AG08396 (cell line): ENCODE results near the gene KCMF1.

ENCODE experiments used
- DNase-seq: peaks from one replicate; pipeline ENCODE4 v3.0.0; 2012; ENCODE audit warnings: low spot score, mixed read lengths

The KCMF1 gene

DNA sequence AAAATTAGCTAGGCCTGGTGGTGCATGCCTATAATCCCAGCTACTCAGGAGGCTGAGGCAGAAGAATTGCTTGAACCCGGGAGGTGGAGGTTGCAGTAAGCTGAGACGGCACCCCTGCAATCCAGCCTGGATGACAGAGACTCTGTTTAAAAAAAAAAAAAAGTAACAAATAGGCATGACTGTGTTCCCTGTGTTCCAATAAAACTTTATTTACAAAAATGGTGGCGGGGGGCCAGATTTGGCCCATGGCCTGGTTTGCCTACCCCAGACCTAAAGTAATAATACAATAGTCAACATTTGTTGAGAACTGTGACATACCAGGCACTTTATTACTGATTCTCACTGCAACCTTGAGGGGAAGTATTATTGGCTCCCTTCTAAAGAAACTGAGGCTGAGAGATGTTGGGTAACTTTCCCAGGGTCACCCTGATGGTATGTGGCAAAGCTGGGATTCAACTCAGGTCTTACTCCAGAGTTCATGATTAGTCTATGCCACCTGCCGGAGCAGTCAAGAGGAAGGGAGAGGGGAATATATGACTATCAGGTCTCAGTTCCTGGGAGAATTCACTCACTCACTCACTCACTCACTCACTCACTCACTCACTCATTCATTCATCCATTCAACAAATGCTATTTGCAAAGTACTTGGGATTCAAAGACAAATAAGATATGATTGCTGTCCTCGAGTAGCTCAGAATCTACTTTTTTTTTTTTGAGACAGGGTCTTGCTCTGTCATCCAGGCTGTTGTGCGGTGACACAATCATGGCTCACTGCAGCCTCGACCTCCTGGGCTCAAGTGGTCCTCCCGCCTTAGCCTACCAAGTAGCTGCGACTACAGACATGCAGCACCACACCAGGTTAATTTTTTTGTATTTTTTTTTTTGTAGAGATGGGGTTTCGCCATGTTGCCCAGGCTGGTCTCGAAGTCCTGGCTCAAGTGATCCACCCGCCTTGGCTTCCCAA is 14.3 kb upstream of the KCMF1 start:
- DNase-seq: no peak

DNA sequence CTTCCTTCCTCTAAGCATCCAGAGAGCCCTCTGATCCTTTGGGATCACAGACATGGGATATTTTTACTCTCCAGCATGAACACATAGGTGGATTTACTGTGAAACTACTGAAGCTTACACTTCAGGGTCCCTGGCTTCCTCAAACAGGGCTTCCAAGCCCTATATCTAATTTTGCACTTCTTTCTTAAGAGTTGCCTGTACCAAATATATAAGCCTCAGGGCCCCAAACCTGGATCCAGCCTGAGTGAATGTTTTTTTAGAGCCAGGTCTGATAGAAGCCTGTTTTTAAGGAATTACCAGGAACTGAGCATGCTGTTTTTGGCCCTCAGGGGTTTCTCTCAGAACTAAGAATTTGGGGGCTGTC is 13.2 kb upstream of the KCMF1 start:
- DNase-seq: no peak

DNA sequence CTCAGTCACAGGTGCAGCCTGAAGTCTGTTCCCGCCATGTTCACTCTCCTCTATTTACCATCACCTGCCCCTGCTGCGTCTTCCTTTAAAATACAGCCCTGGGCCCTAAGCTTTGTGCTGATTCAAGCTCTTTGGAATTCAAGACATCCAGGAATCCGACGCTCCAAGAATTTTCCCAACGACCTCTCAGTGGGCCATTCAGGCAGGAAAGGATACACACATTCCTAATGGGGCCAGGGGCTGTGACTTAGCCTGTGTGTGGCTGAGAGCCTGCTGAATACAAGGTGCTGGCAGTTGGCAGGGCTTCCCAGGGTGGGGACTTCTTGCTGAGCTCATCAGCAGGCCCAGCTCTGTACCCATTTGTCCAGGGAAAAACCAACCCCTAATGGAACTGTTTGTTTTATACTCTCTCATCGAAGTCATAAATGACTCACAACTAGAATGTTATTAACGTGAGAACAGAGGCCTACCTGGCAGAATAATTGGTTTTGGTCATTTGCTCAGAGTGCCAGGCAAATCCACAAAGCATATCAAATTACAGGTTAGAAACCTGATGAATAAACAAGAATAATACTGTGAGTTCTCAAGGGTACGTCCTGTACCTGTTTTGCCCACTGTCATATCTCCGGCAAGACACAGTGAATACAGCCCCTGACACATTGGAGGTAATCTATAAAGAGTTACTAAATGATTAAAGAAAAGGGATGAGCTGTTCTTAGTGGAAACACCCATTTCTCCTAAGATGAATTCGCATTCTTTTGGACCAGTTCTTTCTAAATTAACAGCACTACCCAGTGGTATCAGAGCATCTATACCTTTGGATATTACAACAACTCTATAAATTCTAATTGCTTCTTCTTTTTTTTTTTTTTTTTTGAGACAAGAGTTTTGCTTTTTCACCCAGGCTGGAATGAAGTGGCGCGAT is 12.6 kb upstream of the KCMF1 start:
- DNase-seq: peak; percentile 73

DNA sequence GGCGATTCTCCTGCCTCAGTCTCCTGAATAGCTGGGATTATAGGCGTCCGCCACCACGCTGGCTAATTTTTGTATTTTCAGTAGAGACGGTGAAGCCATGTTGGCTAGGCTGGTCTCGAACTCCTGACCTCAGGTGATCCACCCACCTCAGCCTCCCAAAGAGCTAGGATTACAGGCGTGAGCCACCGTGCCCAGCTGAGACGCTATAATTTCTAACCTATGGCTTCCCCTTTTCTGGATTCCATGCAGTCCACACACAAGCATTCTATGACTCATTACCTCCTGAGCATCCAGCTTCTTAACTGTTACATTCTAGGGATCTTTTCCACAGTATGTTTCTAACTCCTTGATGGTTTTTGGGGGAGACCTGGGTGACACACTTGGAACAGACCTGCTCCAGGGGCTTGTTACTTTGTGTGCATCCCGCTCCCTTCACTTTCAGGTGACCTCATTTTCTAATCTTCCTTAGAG is 11.8 kb upstream of the KCMF1 start:
- peak; percentile 52 for DNase-seq

DNA sequence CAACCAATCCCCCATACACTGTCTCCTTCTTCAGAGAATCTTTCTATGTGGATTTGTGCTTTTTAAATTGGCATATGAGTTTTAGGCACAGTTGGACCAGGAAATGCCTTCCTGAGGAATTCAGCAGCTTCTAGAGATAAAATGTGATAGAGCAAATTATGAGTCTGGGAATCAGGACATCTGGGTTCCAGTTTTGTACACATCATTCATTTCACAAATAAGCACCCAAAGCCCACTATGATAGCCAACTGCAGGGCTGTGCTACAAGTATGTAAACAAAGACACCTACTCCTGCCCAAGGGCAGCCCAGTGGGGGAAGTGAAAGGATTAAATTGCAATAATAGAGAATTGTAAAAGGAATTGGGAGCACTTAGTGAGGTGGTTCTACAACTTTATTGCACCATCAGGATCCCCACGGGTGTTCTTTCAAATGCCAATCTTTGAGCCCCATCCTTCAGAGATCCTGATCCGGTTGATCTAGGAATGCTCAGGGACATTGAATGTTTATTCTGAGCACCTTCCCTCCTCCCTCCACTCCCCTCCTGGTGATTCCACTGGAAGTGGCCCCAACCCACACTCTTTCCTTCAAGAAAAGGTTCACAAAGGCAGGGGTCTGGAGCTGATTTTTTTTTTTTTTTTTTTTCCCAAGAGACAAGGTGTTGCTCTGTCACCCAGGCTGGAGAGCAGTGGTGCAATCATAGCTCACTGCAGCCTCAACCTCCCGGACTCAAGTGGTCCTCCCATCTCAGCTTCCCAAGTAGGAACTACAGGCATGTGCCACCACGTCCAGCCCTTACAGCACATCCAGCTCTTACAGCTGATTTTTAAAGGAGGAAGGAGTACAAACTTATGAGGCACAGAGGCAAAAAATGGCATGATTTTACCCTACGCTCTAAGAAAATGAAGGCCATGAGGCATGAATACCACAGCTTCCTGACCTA is 11.1 kb upstream of the KCMF1 start:
- no peak for DNase-seq

DNA sequence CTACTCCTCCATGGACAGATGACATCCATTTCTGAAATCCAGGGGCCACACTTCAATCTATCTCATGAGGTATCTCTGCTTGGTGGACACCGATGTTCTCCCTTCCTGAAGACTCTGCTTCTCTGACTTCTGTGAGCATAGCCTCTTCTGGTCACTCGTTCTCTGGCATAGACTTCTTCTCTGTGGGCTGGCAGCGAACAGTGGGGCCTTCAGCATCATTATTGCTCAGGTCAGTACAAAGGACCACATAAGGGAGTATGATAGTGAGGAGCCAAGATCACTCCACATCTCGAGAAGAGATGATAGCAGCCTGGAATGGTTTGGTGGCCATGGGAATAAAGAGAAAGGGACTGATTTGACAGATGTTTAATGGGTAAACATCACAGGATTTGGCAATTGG is 8.0 kb upstream of the KCMF1 start:
- DNase-seq: no peak

DNA sequence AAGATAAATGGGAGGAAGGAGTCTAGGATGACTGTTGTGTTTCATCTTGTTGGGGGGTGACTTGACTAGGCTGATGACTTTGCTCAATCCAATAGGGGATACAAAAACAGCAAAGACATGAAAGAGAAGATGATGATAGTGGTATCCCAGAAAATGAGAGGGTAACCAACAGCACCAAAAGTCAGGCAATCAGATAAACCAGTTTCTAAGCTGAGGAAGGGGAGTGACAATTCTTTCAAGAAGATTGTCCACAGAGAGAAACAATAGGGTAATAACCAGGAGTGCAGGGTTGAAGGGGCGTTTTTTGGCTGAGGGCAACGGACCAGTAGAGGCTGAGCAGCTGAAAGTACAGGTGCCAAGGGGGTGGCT is 7.7 kb upstream of the KCMF1 start:
- DNase-seq: no peak

DNA sequence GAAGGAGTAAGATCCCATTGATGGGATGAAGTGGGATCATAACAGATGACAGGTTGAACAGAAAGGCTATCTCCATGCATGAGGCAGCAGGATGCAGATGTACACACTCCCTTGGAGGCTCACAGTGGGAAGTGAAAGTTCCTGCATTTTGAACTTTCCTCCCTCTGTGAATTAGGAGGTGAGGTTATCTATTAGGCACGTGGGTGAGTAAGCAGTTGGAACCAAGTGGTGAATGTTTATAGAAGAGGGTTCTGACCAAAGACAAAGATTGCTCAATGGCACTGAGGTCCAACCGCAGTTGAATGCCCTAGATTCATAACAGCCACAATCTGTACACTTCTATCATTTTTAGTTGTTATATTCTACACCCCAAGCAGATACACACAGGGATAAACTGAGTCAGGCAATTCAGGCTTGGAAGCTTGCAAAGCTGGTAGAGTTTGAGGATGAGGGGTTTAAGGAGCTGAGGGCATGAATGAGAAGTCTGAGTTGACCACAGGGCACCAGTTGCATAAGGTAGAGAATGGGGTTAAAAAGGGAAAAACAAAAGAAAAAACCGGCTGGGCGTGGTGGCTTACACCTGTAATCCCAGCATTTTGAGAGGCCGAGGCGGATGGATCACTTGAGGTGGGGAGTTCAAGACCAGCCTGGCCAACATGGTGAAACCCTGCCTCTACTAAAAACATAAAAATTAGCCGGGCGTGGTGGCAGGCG is 7.1 kb upstream of the KCMF1 start:
- peak; percentile 71 for DNase-seq

DNA sequence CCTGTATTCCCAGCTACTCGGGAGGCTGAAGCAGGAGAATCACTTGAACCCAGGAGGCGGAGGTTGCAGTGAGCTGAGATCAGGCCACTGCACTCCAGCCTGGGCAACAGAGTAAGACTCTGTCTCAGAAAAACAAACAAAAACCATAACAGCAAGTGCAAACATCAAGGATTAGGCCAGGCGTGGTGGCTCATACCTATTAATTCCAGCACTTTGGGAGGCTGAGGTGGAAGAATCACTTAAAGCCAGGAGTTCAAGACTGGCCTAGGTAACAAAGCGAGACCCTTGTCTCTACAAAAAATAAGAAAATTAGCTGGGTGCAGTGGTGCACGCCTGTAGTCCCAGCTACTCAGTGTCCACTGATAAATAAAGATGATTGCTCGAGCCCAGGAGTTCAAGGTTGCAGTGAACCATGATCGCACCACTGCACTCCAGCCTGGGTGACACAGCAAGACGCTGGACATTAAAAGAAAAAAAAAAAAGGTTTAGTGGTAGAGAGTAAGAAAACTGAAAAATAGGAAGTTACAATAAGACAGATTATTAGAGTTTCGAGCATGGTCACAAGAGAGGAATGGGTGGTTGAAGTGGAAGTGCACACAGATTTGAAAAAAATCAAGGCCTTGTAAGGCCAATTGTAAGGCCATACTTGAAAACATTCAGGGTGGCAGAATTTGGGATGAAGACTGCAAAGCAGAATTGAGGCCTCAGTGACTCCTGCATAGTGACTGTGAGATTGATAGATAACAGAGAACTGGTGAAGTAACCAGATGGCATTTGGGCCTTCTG is 6.4 kb upstream of the KCMF1 start:
- no peak for DNase-seq

DNA sequence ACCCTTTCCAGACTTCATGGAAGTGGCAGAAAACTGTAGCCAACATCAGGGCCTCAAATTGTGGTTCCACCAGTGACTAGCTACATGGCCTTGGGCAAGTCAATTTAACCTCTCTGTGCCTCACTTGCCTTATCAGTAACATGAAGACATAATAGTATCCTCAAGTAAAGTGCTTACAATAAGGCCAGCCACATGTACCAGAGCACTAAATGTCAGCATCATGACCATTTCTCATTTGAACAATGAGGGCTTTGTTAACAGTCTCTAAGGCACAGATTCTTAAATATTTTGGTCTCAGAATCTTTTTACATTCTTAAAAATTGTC is 5.8 kb upstream of the KCMF1 start:
- DNase-seq: no peak

DNA sequence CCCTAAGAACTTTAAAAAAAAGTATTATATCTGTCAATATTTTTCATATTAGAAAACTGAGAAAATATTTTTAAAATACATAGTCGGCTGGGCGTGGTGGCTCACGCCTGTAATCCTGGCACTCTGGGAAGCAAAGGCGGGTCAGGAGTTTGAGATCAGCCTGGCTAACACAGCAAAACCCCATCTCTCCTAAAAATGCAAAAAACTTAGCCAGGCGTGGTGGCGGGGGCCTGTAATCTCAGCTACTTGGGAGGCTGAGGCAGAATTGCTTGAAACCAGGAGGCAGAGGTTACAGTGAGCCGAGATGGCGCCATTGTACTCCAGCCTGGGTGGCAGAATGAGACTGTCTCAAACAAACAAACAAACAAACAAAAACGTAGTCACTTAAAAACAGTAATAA is 5.1 kb upstream of the KCMF1 start:
- no peak for DNase-seq

DNA sequence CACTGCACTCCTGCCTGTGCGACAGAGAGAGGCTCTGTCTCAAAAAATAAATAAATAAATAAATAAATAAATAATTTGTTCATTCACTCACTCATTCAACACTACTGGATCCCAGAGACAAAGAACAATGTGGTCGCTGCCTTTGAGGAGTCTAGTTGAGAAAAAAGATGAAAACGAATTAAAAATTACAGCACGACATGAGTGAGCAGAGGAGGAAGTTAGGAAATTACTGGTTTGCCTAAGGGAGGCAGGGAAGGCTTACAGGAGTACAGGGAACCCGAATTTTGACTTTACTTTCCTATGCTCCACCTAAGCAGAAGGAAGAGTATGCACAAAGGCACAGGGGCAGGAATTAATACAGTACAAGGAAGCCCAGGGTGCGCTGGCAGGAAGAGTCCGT is 4.2 kb upstream of the KCMF1 start:
- no peak for DNase-seq

DNA sequence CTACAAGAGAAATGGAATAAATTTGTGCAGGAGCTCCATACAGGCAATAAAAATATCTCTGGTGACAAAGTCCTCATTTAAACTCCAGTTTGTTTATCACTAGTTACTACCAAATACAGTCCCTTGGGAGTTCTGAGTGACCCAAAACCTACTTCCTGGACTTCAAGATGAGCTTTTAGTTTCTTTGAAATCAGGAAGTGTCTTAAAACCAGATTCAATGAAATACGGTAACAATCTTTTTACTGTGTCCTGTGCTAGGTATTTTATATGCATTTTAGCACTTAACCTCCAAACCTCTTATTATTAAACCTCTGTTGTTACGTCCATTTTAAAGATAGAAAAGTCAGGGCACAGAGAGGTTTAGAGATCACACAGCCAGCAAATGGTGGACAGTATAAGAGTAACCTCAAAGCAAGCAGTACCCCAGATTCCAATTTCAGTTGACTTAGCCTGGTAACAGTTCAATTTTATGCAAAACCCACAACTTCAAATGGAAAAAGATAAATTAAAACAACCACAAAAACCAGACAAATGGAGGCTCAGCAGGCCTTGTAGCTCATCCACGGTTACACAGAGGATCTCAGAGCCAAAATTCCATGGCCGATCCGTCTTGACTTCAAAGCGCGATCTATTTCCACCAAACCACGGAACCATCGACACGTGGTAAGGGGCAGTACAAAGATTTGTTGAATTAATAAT is 1.3 kb upstream of the KCMF1 start:
- DNase-seq: no peak

DNA sequence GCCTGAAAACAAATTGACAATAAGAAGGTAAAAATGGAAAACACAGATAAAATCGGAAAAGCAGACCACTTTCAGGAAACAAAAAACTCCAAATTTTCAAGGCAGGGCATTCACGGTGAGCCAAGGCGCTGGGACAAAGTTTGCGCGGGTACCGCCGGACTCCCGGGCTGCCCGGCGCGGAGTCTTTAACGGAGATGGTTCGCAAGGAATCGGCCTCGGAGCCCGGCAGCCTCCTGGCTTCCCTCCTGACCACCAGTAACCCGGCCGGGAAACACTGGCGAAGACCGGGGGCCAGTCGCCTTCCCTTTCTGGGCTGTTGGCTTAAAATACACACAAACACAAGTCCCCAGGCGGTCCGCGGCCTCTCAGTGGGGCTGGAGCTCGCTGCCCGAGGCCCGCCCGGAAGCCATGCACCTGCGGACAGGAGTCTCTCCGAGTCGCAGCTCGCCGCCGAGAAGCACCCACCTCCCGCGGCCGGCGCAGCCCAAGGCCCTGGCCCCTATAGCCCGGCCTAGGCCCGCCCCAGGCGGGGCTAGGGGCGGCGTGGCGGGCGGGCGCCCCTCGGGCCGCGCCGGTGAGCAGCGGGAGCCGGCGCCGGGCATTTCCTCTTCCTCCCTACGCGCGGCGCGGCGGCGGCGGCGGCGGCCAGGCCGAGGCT is 622 bp upstream of the KCMF1 start:
- no peak for DNase-seq

DNA sequence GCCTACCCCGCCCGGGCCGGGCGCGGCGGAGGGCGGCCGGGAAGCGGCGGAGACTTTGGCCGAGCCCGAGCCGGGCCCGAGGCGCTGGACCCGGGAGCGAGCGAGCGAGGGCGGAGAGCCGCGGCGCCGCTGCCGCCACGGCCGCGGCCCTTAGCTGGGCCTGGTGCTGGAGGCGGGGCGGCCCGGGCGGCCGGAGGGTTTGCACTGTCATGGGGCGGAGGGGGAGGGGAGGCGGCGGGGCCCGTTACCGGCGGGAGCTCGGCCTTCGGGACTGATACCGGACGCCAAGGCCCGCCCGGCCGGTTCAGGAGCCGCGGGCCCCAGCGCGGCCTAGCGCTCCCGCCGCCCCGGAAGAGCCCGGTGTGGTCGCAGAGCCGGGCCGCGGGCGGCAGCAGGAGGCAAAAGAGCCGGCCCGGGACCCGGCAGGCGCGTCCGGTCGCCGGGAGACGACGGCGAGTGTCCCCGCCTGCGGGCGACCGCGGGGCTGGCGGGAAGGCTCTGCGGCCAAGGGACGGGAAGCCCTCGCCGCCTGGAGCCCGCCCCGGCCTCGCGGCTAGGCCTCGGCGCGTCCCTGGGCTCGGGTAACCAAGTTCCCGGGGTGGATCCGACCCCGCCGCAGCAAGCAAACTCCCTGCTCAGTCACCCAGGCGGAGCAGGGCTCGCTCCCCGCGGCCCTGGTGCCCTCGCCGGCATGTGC is 697 bp downstream of the KCMF1 start:
- DNase-seq: peak; percentile 74

DNA sequence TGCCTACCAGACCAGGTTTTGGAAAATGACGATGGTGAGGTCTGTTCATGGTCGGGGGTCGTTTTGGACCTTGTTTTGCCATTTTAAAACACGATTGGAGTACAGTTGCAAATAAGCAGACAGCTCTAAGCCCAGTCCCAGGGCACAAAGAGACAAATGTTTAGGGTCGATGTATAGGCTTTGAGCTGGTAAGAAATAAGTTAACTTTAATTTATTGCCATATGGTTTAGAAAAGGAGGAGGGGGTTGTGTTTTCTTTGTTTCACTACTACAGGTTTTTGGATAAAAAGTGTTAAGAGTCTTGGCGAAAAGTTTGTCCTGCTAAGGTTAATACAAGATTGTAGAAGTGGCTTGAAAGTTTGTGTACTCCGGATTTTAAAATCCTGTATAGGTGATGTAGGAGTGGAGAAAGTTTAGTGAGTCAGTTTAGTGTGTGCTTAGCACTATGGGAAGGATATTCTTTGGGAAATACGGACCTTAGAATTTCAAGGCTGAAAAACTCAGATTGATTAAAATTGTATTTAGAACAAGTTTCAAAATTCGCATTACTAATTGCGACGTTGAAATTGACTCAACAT is 1.3 kb downstream of the KCMF1 start:
- no peak for DNase-seq

DNA sequence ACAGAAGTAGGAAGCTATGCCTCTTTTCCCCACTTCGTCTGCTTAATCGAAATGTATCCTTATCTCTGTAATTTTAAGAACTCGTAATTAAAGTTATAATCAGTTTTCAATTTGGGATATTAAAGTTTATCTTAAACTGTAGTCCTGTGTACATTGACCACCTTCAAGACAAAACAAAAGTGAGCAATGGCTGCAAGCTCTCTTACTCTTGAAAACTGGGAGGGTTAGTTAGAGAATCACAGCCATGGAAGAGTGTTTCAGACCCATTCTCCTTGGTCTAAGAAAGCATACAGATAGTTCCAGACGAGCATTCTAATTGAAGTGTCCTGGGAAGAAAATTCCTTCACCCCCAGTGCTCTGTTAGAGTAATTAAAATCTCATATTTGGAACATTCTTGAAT is 2.0 kb downstream of the KCMF1 start:
- DNase-seq: no peak

DNA sequence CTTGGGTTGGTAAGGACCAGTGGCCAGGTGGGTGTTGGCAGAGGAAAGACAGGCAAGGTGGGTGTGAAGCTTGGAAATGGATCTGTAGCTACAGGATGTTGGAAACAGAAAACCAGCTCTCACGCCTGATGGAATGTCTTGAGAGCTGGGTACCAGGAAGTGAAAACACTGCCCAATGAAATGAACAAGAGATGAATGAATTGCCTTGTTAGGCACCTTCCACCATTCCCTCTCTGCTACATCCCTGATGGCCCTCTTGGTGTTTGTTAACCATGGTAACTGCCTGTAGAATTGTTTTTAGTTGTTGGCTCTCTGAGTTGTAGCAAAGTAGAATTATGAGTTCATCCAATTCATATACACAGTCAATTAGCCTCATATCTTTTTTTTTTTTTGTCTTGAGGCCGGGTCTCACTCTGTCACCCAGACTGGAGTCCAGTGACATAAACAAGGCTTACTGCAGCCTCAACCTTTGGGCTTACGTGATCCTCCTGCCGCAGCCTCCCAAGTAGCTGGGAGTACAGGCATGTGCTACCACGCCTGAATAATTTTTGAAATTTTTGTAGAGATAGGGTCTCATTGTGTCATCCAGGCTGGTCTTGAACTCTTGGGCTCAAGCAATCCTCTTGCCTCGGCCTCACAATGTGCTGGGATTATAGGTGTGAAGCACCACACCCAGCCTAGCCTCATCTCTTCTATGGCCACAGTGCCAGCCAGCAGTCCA is 9.5 kb downstream of the KCMF1 start:
- DNase-seq: no peak
